Right renal pelvis (tissue), 4 donors: Measurements from ENCODE around the gene EMX1. TPM values are rescaled to one million over a fixed set of nuclear protein-coding genes. Genes with fewer than 3 reads are reported as not detected.
"Not testable (repeated sequence)": the region's sequence is repeated elsewhere in the genome, so short reads cannot be mapped to it uniquely, and the experiment has no call there.

Experiments
- DNase-seq, 4 donors: peaks; one replicate each; pipeline ENCODE4 v3.0.0-alpha.2; 2013; ENCODE audit warnings: low read depth in 4 of 4, low spot score in 3 of 4, missing footprints in 1 of 4
- polyA plus RNA-seq, 4 donors: library from polyadenylated mRNA; unstranded; fragments of 120-200 nt; gene quantifications; one replicate each; pipeline ENCODE4 v1.2.1, GENCODE V29; 2013; ENCODE audit not compliant: insufficient read length in 4 of 4

The EMX1 gene
- polyA plus RNA-seq, 4 donors = 38.7 to 52.2 (median 49.7) TPM

GRCh38 chr2:72898585-72898906, 18.8 kb upstream of the EMX1 start:
- no peak for DNase-seq

GRCh38 chr2:72900191-72900825, 17.0 kb upstream of the EMX1 start:
- DNase-seq = no peak

DNA sequence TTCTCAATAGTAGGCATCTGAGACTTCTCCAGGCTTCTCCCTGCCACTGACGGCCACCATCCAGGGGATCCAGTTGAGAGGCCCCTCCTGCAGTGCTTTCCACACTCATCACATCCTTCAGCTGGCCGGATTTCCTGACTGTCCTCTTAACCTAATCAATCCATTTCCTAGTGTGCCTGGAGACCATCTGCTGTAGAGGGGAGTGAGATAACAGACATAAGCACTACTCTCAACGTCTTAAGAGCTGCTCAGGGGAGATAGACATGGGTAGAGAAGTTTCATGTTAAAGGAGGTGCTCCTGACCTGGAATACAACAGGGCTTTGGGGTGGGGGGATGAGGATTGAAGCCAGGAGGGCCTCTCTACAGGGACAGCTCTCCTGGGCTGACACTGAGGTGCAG, 15.9 kb upstream of the EMX1 start:
- DNase-seq = no peak

- DNase-seq = not testable (repeated sequence)
Observed at GRCh38 chr2:72907369-72907768, 9.9 kb upstream of the EMX1 start.

DNA sequence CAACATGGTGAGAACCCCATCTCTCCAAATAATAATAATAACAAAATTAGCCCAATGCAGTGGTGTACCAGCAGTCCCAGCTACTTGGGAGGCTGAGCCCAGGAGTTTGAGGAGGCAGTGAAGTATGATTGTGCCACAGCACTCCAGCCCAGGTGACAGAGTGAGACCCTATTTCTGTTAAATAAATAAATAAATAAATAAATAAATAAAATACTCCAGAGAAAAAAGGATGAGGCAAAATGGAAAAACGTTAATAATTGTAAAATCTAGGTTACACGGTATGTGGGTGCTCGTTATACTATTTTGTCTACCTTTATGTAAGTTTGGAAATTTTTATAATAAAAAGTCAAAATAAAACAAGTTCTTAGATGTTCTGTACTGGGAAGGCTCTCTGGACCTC, 8.6 kb upstream of the EMX1 start:
- no peak for DNase-seq

DNA sequence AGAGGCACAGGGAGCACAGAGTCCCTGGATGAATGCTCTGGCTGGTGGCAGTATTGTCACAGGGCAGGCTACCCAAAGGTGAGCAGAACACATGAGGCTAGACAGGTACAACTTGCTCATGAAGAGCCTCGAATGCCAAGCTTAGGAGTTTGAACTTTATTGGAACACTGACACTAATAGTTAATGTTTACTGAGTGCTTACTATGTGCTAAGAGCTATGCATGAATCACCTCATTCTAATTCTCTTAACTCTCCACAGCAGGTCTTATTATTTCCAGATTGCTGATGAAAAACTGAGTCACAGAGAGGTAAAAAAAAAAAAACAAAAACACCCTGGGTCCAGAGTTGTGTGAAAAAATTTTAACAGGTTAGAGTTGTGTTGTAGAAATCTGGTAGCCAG, 6.1 kb upstream of the EMX1 start:
- no peak for DNase-seq

DNA sequence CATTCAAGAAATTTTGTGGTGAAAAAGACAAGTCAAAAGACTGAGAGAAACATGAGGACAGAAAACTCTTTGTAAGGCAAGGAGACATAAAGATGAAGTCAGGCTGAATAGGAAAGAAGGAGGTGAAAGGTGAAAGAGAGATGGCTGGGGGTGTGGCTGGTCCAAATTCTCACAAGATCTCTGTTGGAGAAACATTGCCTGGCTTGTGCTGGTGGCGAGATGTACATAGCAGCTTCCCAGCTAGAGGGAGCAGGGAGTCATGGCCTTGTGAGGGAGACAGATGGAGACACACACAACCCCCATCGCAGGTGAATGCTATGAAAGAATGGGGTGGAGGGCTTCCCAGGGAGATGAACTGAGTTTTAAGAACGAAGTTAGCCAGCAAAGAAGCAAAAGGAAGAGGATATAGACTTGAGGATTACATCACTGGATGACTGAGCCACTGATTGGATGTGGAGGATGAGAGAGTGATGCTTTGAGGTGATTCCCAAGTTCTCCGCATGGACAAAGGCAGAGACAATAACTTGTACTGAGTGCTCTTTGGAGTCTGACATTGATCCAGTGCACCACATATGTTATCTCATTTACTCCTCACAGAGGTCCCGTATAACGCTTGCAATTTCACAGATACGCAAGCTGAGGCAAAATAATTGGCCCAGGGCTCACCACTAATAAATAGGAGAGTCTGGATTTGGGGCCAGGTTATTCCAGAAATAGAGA, 3.7 kb upstream of the EMX1 start:
- DNase-seq = no peak

- DNase-seq = no peak
Observed at GRCh38 chr2:72914206-72914559, 3.1 kb upstream of the EMX1 start.

DNA sequence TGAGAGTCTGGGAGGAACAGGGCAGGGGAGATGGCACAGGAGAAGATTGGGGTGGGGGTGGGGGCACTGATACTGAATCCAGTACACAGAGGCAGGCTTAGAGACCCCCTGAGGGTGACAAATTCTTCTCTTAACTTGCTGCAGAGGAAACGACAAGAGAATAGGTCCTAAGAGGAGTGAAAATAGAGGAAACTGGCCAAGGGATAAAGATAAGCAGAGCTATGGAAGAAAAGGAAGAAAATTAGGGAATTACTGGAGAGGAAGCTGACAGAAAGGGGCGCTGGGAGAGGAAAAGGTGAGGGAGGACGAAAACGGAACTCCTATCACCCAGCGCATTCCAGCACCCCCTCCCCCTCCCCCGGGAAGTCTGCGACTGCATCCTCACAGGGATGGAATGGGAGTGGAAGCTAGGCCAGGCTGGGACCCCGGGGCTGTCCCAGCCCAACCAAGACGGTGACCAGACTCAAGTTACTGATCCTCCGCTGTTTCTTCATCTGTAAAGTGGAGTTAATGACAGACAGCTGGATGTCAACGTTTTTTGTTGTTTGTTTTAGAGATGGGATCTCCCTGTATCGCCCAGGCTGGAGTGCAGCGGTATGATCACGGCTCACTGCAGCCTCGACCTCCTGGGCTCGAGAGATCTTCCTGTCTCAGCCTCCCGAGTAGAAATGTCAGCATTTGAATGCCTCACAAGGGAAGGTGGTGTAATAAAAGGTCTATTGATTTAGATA, 2.6 kb upstream of the EMX1 start:
- no peak for DNase-seq

- no peak for DNase-seq
Observed at GRCh38 chr2:72915320-72915906, 1.9 kb upstream of the EMX1 start.

GRCh38 chr2:72915907-72916742, 1.2 kb upstream of the EMX1 start:
- DNase-seq = no peak

DNA sequence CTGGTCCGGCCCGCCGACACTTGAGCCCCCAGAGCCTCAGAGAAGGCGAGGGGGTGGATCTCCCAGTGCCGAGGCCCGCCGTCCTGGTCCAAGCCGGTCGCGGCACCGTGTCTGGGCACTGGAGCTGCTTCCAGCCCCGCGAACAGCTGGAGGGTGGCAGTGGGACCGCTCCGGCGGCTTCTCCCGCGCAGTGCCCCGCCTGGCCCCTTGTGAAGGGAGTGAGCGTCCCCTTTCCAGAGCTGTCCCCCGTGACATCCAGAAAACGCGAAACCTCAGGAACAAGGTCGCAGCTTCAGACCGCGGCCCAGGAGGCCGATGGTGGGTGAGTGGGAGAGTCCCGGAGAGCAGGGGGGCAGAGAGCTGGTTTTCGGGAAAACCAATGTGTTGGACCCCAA, 579 bp upstream of the EMX1 start:
- no peak for DNase-seq

GRCh38 chr2:72917877-72918553, 696 bp downstream of the EMX1 start:
- DNase-seq = no peak

DNA sequence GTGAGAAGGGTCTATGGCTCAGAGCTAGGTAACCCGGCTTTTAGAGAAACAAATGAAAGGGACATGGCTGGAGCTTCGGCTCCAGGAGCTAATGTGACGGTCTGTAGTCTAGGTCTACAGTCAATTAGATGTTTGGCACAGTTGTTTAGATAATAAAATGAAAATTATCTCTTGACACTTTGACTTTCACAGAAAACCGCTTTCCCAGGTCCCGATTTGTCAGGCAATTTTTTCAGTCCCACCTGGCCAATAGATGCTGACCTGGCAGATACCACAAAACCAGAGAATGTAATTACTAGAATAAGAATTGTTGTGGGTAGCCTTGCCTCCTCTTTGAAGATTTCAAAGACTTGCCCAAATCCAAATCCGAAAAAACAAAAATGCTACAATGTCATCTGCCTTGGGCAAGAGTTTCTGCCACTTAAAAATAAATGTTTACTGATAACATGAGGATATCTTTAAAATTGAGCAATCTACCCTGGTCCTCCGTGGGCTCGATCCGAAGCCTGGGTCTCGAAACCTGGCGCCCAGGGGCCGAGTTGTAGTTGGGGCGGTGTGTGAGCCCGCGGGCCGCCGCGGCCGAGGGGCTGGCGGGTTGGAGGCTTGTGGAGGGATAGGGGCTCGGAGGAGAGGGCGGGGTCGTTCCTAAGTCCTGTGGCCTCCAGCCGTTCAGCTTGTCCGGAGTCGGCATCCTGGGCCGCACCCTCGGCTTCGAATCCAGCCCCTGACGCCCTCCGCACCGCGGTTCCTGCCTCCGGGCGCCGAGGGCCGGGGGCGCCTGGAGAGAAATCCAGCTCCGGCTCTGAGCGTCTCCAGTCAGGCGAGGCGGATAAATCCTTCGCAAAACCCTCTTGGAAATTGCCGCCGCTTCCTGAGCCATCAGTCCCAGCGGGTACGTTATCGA, 2.3 kb downstream of the EMX1 start:
- DNase-seq = no peak

GRCh38 chr2:72920318-72921087, 3.2 kb downstream of the EMX1 start:
- no peak for DNase-seq

- no peak for DNase-seq
Observed at GRCh38 chr2:72921088-72921851, 4.0 kb downstream of the EMX1 start.

DNA sequence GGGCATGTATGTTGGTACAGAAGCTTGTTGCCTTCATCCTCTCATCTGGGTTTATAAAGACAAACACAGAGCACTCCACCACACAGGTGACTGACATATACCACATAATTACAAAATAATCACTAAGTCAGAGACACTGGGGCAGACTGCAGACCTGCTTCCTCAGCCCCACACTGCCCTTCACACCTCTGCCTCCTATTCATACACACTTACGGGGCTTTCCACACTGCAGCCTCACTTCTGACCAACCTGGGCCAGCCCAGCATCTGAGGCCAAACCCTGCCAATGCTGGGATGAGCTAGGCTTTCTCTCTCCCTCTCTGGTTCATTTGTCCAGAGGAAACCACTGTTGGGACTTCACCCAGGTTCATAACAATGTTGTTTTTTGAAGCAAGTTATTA, 4.5 kb downstream of the EMX1 start:
- DNase-seq = no peak

GRCh38 chr2:72923833-72924352, 6.6 kb downstream of the EMX1 start:
- no peak for DNase-seq
